Measurements from ENCODE around the gene KCNK13.

DNA sequence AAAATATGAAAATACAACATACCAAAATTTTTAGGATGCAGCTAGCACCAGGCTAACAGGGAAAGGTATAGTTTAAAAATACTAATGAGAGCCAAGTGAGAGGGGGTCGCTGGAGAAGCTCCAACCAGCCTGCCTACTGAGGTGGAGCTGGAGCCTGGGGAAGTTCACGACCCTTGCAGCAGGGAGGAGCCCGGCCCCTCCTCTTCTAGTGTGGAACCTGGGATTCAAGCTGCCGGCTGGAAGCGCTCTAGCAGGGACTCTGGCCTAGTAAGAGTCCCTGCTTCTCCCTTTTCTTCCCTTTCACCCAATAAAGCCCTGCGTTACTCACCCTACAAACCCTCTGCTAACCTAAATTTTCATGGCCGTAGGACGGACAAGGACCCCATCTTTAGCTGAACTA is 5.0 kb upstream of the KCNK13 start:
- TF ChIP-seq, protein P1, sequence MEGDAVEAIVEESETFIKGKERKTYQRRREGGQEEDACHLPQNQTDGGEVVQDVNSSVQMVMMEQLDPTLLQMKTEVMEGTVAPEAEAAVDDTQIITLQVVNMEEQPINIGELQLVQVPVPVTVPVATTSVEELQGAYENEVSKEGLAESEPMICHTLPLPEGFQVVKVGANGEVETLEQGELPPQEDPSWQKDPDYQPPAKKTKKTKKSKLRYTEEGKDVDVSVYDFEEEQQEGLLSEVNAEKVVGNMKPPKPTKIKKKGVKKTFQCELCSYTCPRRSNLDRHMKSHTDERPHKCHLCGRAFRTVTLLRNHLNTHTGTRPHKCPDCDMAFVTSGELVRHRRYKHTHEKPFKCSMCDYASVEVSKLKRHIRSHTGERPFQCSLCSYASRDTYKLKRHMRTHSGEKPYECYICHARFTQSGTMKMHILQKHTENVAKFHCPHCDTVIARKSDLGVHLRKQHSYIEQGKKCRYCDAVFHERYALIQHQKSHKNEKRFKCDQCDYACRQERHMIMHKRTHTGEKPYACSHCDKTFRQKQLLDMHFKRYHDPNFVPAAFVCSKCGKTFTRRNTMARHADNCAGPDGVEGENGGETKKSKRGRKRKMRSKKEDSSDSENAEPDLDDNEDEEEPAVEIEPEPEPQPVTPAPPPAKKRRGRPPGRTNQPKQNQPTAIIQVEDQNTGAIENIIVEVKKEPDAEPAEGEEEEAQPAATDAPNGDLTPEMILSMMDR (IDR thresholded peaks at IDR 0.05): no peak
- TF ChIP-seq, protein P2, sequence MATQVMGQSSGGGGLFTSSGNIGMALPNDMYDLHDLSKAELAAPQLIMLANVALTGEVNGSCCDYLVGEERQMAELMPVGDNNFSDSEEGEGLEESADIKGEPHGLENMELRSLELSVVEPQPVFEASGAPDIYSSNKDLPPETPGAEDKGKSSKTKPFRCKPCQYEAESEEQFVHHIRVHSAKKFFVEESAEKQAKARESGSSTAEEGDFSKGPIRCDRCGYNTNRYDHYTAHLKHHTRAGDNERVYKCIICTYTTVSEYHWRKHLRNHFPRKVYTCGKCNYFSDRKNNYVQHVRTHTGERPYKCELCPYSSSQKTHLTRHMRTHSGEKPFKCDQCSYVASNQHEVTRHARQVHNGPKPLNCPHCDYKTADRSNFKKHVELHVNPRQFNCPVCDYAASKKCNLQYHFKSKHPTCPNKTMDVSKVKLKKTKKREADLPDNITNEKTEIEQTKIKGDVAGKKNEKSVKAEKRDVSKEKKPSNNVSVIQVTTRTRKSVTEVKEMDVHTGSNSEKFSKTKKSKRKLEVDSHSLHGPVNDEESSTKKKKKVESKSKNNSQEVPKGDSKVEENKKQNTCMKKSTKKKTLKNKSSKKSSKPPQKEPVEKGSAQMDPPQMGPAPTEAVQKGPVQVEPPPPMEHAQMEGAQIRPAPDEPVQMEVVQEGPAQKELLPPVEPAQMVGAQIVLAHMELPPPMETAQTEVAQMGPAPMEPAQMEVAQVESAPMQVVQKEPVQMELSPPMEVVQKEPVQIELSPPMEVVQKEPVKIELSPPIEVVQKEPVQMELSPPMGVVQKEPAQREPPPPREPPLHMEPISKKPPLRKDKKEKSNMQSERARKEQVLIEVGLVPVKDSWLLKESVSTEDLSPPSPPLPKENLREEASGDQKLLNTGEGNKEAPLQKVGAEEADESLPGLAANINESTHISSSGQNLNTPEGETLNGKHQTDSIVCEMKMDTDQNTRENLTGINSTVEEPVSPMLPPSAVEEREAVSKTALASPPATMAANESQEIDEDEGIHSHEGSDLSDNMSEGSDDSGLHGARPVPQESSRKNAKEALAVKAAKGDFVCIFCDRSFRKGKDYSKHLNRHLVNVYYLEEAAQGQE (IDR thresholded peaks at IDR 0.05; ENCODE audit: insufficient read depth in 1 of 2, low read depth in 2 of 2, low read length in 1 of 2): no peak
- TF ChIP-seq SIN3A (IDR thresholded peaks at IDR 0.05; ENCODE audit: borderline replicate concordance, insufficient read depth, low read depth, low read length) (no peak), POLR2AphosphoS5 (IDR thresholded peaks at IDR 0.05; ENCODE audit: low read depth, low read length) (no peak)

Measured in Panc1 (cell line).